GM19328 (cell line): ENCODE results near the gene ATP8B3.
"Not testable (repeated sequence)": the region's sequence is repeated elsewhere in the genome, so short reads cannot be mapped to it uniquely, and the experiment has no call there.

ENCODE experiments used
- ATAC-seq: cut with Tn5 transposase; IDR thresholded peaks from one replicate; pipeline ENCODE4 v1.9.1; 2021; ENCODE audit warnings: mild to moderate bottlenecking, moderate library complexity; ENCODE audit not compliant: unreplicated experiment

ATP8B3 gene

DNA sequence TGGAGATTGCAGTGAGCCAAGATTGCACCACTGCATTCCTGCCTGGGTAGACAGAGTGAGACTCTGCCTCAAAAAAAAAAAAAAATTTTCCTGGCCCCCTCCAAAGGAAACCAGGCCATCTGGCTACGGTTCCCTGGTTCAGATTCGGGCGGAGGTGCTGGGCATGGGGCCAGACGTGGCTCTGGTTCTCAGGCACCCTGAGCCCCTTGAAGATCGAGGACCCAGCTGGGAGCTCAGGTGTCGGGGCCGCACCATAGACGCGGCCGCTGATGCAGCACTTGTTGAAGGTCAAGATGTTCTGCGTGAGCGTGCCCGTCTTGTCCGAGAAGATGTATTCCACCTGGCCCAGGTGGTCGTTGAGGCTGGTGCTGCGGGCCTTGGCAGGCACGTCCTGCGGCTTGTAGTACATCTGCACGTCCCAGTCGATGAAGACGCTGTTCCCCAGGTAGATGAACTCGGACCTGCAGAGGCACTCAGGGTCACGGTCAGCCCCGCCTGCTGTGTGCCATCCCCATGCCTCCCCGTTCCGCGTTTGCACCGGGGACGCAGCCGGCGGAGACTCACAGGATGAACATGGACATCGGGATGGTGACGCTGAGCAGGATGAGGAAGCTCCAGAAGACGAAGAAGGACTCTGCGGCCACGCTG, 12.3 kb downstream of the ATP8B3 start:
- ATAC-seq = no peak

GRCh38 chr19:1797313-1797712, 14.8 kb downstream of the ATP8B3 start:
- not testable (repeated sequence) for ATAC-seq

DNA sequence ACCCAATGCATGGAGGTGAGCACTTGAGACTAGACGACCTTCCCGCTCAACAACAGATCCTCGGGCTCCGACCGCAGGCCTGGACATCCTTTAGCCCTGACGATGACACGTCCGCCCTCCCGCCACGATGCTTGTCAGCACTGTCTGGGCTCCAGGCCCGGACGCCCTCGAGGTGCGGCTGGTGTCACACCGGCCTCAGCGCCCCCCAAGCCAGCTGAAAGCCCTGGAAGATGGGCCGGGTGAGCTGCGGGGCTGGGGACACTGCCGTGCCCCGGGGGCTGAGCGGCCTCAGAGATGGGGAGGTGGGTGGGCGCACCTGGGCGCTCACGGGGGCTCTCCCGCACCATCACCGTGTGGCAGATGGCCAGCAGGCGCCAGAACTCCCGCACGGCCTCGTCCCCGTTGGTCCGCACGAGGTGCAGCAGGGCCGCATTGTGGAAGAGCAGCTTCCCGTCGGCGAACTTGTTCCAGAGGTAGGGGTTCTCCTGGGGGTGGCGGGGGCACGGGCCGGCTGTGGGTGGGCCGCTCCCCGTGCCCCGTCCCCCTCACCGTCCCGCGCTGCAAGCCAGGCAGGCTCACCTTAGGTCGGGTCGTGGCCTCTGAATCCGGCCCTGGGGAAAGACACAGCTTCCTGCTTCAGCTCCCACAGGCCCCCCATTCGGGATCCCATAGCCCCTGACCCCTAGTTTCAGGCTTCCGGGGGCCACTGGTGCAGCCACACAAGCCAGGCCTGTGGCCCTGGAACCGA, 15.5 kb downstream of the ATP8B3 start:
- ATAC-seq = no peak

GRCh38 chr19:1794424-1795172, 17.5 kb downstream of the ATP8B3 start:
- ATAC-seq = no peak

DNA sequence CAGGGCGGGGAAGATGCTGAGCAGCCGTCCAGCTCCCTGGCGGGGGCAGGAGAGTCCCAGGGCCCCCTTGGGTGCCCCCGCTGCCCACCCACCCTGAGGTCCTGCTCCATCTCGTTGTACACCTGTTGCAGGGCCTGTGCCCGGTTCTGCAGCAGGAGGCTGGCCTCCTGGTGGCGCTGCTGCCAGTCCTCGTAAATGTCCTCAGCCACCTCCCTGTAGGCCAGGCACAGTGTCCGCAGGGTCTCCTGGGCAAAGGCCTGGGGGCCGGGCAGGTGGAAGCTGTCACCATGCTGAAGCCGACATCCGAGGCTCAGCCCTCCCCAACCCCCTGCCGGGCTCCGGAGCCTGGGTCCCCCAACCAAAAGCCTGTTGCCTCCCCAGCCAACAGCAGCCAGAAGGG, 20.2 kb downstream of the ATP8B3 start:
- ATAC-seq = no peak

DNA sequence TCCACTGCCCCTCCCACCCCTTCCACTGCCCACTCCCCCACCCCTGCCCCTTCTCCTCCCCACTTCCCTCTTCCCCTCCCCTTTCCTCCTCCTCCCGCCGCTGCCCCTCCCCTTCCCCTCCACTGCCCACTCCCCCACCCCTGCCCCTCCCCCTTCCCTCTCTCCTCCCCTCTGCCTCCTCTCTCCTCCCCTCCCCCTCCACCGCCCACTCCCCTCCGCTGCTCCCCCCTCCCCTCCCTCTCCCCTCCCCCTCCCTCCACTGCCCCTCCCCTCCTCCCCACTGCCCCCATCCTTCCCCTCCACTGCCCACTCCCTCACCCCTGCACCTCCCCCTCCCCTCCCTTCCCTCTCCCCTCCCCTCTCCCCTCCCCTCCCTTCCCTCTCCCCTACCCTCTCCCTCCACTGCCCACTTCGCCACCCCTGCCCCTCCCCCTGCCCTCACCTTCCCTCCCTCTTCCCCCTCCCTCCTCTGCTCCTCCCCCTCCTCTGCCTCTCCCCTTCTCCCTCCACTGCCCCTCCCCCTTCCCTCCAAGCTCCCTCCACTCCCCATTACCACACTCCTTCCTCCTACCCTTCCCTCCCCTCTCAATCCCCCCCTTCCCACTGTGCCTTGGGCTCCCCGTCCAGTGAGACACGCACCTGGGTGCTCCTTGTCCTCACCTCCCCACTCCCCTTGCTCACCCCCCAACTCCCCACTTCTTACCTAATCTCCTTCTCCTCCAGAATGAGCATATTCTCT, 21.9 kb downstream of the ATP8B3 start:
- ATAC-seq = no peak

- ATAC-seq = no peak
These were observed 22.6 kb downstream of the ATP8B3 start for GRCh38 chr19:1789261-1790041.

DNA sequence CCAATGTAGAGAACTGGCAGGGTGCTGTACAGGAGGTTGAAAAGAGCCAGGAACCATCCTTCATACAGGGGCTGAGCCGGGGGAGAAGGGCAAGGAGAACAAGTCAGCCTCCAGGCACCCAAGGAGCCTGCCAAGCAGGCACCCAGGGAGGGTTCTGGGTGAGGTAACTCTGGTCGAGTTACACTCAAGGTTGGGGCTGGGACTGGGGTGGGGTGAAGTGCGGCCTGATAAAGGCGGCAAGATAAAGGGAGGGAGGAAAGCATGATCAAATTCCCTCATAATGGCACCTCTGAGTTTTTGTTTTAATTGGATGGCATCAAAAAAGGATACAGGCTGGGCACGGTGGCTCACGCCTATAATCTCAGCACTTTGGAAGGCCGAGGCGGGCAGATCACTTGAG, 25.0 kb downstream of the ATP8B3 start:
- ATAC-seq = no peak

GRCh38 chr19:1786668-1787067, 25.4 kb downstream of the ATP8B3 start:
- no peak for ATAC-seq

DNA sequence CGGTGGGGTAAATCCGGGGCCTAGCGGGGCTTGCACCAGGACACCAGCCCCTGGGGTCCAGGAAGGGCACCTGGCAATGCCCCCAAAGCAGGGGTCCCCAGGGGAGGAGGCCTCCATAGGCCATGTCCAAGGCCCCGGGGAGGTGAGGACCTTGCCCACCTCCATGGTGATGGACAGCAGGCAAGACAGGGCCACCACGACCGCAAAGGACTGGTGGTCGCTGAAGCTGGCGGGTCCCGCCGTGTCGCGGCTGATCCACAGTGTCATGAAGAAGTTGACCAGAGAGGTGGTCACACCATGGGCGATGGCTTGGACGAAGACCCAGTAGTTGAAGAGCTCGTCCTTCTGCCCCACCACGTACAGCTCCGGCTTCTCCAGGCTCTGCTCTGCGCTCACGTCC, 26.8 kb downstream of the ATP8B3 start:
- no peak for ATAC-seq

DNA sequence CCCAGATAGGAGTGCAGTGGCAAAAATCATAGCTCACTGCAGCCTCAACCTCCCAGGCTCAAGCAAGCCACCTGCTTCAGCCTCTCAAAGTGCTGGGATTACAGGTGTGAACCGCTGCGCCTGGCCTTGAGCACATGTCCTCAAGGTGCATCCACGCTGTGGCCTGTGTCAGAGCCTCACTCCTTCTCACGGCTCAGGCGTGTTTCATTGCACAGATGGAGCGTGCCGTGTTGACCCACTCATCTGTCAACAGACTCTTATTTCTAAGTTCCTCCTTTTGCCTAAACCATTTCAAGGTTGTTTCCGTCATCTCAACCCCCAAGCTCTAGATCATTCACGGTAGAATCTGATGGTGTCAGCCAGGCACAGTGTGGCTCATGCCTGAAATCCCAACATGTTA, 28.2 kb downstream of the ATP8B3 start:
- no peak for ATAC-seq

- ATAC-seq = no peak
These were observed 28.7 kb downstream of the ATP8B3 start for GRCh38 chr19:1783354-1783753.

- ATAC-seq = no peak
These were observed 29.6 kb downstream of the ATP8B3 start for GRCh38 chr19:1782521-1782920.

DNA sequence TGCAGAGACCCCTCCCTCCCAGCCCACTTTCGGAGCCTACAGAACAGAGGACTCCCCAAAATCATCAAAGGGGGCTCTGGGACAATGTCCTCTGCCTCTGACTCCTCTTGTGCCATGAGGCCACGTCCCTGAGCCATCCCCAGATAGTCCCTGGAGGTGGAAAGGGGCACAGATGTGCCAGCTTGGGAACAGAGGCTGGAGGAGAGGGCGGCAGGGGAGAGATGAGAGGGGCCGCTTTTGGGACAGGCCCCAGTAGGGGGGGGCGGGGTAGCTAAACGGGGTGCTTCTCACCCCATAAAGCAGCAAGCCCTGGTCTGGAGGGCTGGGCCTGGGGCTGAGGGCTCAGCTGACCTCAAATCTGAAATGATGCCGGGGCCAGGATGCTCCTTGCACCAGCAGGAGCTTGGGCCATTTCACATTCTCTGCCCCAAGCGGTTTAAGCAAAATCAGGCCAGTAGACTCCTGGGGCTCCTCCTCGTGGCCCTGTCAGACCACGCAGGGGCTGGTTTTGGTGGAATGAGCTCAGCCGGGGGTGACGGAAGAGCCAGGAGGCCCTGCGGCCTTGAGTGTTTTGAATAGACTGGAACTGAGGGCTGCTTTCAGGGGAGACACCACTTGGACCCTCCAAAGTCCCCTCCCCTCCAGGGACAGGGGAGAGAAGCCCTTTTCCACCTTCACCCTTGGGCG, 31.7 kb downstream of the ATP8B3 start:
- no peak for ATAC-seq

GRCh38 chr19:1779574-1779973, 32.5 kb downstream of the ATP8B3 start:
- no peak for ATAC-seq

DNA sequence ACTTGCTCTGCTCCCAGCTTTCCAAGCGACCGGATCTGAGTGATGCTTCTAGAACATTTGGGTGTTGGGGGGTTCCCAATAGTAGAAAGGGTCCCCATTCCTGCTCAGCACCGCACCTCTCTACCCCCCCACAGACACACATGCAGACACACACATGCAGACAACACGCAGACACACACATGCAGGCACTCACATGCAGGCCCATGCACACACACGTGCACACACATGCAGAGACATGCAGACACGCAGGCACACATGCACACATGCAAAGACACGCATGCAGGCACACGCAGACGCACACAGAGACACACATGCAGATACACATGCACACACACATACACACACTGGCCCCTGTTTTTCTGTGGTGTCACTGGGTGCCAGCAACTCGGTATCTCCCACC, 34.9 kb downstream of the ATP8B3 start:
- no peak for ATAC-seq

DNA sequence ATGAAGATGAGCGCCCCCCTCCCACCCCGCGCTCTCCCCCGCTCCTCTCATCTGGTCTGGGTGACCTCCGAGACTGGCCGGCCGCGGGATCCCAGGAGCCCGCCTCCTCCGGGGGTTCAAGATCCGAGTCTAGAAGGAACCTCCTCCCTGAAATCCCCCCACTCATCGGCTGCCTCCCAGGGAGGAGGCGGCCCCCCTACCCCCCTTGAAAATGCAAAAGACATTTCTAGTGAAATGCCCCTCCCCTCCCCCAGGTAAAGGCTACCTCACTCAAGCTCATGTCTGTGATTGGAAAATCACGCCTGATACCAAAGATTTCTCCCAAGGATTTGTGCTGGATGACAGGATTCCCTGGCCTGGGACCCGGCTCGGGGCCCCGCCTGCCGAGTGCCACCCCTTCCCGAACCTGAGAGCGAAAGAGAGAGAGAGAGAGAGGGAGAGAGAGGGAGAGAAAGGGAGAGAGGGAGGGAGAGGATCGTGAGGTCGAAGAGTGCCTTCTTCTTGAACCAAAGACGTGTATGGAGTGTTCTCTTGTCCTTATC, 35.4 kb downstream of the ATP8B3 start:
- ATAC-seq = no peak

DNA sequence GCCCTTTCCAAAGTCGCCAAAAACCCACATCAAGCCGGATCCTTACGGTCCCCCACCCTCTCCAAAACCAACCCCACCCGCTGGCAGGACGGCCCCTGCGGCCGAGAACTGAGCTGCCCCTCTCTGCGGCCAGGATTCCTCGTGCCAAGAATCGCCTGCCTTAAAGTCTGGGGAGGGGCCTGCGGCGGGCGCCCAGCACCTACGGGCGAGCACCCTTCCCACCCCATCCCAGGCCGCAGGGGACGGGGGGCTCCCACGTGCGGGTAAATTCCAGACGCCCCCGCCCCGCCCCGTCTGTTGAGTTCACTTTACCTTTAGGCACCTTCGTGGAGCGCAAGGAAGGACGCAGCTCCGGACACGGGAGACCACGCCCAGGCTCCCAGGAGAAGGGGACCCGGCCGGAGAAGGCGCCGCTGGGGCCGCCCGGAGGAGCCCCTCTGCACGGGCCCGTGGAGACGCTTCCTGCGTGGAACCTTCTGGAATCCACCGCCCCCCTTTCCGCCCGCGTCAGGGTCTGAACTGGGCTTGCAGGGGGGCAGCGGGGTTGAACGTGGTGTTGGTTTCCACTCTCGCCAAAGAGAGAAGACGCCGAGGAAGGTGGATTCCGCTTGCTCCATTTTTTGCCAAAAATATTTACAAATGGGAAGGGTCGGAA, 36.0 kb downstream of the ATP8B3 start:
- no peak for ATAC-seq
